Gastroesophageal sphincter (tissue), 4 donors: ENCODE measurements around the gene JAK3. TPM values are rescaled to one million over a fixed set of nuclear protein-coding genes. Genes with fewer than 3 reads are reported as not detected.

ENCODE experiments used
- ATAC-seq: fragments of 150-250 bp; one replicate; pipeline ENCODE4 v1.9.1; 2016; ENCODE audit warnings: mild to moderate bottlenecking, moderate library complexity
- H3K27ac ChIP-seq, 4 donors: fragments of 200-600 bp; sonication (generic) in 3 of 4; 1 replicate in 3 of 4; 2 replicates in 1 of 4; pipeline ENCODE4 v1.5.1; 2016 to 2019
- H3K27me3 ChIP-seq: fragments of 200-600 bp; sonication (generic); one replicate; pipeline ENCODE4 v1.5.1; 2019
- H3K36me3 ChIP-seq, 2 donors: fragments of 200-600 bp; sonication (generic); one replicate each; pipeline ENCODE4 v1.5.1; 2019; ENCODE audit warnings: control low read depth in 1 of 2
- H3K4me1 ChIP-seq, 3 donors: fragments of 200-600 bp; sonication (generic); 1 replicate in 2 of 3; 2 replicates in 1 of 3; pipeline ENCODE4 v1.5.1; 2016 to 2019; ENCODE audit warnings: control low read depth in 2 of 3
- H3K4me3 ChIP-seq, 2 donors: fragments of 200-600 bp; sonication (generic); one replicate each; pipeline ENCODE4 v1.5.1; 2019; ENCODE audit warnings: mild to moderate bottlenecking in 1 of 2, moderate library complexity in 1 of 2
- H3K9me3 ChIP-seq, 3 donors: fragments of 200-600 bp; sonication (generic); one replicate each; pipeline ENCODE4 v1.5.1; 2017 to 2019; ENCODE audit warnings: control low read depth in 2 of 3
- CTCF ChIP-seq, 4 experiments: fragments of 200-600 bp in 2 of 4; fragments of 450-650 bp in 2 of 4; sonication (generic) in 1 of 4; IDR thresholded peaks; one replicate each; pipeline ENCODE4 v1.5.1; 2017 to 2019; ENCODE audit warnings: antibody characterized with exemption in 4 of 4, mild to moderate bottlenecking in 2 of 4, moderate library complexity in 2 of 4
- EP300 ChIP-seq: sonication (generic); formaldehyde crosslinking; IDR thresholded peaks from one replicate; pipeline ENCODE4 v1.6.1; 2017; ENCODE audit warnings: antibody characterized with exemption, mild to moderate bottlenecking
- POLR2A ChIP-seq, 2 donors: fragments of 450-650 bp; IDR thresholded peaks; one replicate each; pipeline ENCODE4 v1.6.1; 2017; ENCODE audit warnings: antibody characterized with exemption in 2 of 2, mild to moderate bottlenecking in 2 of 2, moderate library complexity in 1 of 2
- POLR2AphosphoS5 ChIP-seq: sonication (generic); formaldehyde crosslinking; IDR thresholded peaks from one replicate; pipeline ENCODE4 v1.6.1; 2017; ENCODE audit warnings: antibody characterized with exemption
- WGBS, 2 donors: methylation state at CpG; one replicate each; pipeline ENCODE4 v1.1.5; 2018; ENCODE audit warnings: low coverage in 1 of 2; 5-methylcytosine and 5-hydroxymethylcytosine counted together
- total RNA-seq, 4 donors: library from RNA; depleted of rRNA; stranded (reverse); fragments of >200 nt; gene quantifications; one replicate each; pipeline ENCODE4 v1.1.0, GENCODE V29; 2016

The JAK3 gene
- total RNA-seq, 4 donors from 2014 or later = 1.2 to 5.9 (median 2.3) TPM

GRCh38 chr19:17841371-17841809 lies 6.4 kb downstream of the JAK3 start:
- Histone ChIP-seq H3K27me3 (peaks cover 88% of the 10 kb centered on the region), H3K4me1 (peaks cover 0 to 22% (median 9%) of the 10 kb centered on the region in 3 donors), H3K9me3 (no peaks in the 10 kb centered on the region), H3K27ac (peak overlapping the region in 1 of 4 donors; percentile 13), H3K36me3 (no peaks in the 10 kb centered on the region), H3K4me3 (peak overlapping the region in 1 of 2 donors; percentile 42)
- WGBS, 2 donors = 0 to 40% methylated on average over 4 to 9 of the region's 30 CpGs
- TF ChIP-seq POLR2A (IDR thresholded peaks at IDR 0.05) (no peak), EP300 (no peak), POLR2AphosphoS5 (no peak), CTCF (IDR thresholded peaks at IDR 0.05) (no peak)
- ATAC-seq = peak; percentile 25

DNA sequence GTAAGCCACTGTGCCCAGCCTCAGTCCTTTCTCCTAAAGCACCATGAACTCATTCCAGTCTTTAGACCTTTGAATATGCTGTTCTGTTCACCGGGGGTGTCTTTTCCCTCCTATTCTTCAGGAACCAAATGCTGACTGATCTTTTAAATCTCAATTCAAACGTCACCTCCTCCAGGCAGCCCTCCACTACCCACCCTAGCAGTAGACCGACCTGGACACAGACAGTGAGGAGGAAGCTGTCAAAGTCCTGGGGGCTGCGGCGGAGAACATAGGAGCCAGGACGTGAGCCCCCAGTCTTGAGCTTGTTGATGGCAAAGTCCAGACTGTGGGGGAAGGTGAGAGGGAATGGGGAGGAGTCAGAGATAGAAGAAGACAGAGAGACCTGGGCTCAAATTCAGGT lies 7.8 kb downstream of the JAK3 start:
- TF ChIP-seq POLR2AphosphoS5 = no peak
- no peak overlapping the region for H3K4me3 ChIP-seq
- no peak overlapping the region for H3K27ac ChIP-seq
- peaks cover 0 to 22% (median 9%) of the 10 kb centered on the region in 3 donors for H3K4me1 ChIP-seq
- H3K27me3 ChIP-seq = peaks cover 87% of the 10 kb centered on the region
- 60 to 100% methylated on average over 1 of the region's 6 CpGs for WGBS, 2 donors
- H3K9me3 ChIP-seq = no peaks in the 10 kb centered on the region
- ATAC-seq = no peak
- H3K36me3 ChIP-seq = no peaks in the 10 kb centered on the region

GRCh38 chr19:17837972-17838371 lies 9.8 kb downstream of the JAK3 start:
- no peak overlapping the region for H3K4me3 ChIP-seq
- no peaks in the 10 kb centered on the region for H3K9me3 ChIP-seq
- 91% methylated on average over 4 of the region's 7 CpGs; no CpG with 5 or more reads in 1 of the 2 donors for WGBS, 2 donors
- H3K4me1 ChIP-seq = peaks cover 0 to 20% (median 9%) of the 10 kb centered on the region in 3 donors
- H3K27ac ChIP-seq = no peak overlapping the region
- ATAC-seq = no peak
- no peak for TF ChIP-seq POLR2AphosphoS5
- no peak for TF ChIP-seq CTCF (IDR thresholded peaks at IDR 0.05)
- TF ChIP-seq EP300 = no peak
- no peak for TF ChIP-seq POLR2A (IDR thresholded peaks at IDR 0.05)
- no peaks in the 10 kb centered on the region for H3K36me3 ChIP-seq
- peaks cover 86% of the 10 kb centered on the region for H3K27me3 ChIP-seq

DNA sequence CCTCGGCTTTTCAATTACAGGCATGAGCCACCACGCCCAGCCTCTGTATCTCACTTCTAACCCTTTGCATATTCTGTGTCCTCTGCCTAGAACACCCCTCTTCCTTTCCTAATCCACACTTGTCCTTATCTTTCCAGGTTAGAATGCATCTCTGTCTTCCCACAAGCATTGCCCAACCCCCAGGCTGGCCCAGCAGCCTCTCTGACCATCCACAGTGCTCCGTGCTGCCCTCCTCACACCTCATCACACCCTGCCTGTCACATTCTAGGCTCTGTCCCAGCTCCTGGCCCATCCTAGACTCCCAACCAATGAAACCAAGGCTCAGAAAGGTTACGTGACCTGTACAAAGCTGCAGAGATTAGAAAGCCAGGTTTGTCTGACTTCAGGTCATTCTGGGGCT lies 11.3 kb downstream of the JAK3 start:
- peaks cover 86% of the 10 kb centered on the region for H3K27me3 ChIP-seq
- no peaks in the 10 kb centered on the region for H3K36me3 ChIP-seq
- H3K4me1 ChIP-seq = peaks cover 0 to 8% (median 4%) of the 10 kb centered on the region in 3 donors
- WGBS, 2 donors = 63% methylated on average over 2 of the region's 4 CpGs; no CpG with 5 or more reads in 1 of the 2 donors
- ATAC-seq = no peak
- TF ChIP-seq POLR2AphosphoS5 (no peak), POLR2A (IDR thresholded peaks at IDR 0.05) (no peak), CTCF (IDR thresholded peaks at IDR 0.05) (no peak), EP300 (no peak)
- H3K9me3 ChIP-seq = no peaks in the 10 kb centered on the region
- H3K27ac ChIP-seq = no peak overlapping the region
- H3K4me3 ChIP-seq = no peak overlapping the region

DNA sequence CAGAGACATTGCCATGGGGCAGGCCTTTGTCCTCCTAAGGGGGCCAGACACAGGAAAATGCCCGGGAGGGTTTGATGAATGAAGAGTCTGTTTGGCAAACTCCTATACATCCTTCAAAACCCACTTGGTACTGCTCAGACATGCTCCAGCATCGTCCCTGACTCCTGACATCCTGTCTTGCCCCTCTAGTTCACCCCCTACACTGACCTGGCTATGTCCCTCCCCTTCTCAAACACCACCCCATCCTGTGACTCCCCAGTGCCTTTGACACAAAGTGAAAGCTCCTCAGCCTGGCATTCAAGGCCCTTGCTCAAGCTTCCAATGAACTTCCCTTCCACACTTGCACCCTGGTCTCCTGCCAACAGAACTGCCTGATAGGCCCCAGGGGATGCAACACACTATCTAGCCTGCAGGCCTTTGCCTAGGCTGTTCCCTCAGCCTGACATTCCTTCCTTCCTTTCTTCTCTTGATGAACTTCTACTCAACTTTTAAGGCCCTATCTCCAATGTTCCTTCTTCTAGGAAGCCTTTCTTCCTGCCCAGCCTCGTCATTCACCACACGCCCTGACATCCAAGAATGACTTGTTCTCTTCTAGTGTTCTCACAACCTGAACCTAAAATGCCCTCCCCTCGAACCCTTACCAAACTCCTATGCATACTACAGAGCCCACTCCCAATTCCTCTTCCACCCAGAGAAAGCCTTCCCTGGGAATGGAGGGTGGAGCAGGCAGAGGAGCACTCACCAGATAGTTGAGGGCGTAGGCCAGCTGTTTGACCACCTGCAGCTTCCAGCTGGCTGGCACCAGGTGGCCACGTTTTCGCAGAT lies 12.4 kb downstream of the JAK3 start:
- ATAC-seq = no peak
- 71 to 77% methylated on average over 3 to 4 of the region's 8 CpGs for WGBS, 2 donors
- Histone ChIP-seq H3K27me3 (peaks cover 86% of the 10 kb centered on the region), H3K4me3 (no peak overlapping the region), H3K9me3 (no peaks in the 10 kb centered on the region), H3K27ac (no peak overlapping the region), H3K4me1 (peaks cover 0 to 14% (median 0%) of the 10 kb centered on the region in 3 donors), H3K36me3 (no peaks in the 10 kb centered on the region)
- no peak for TF ChIP-seq EP300
- no peak for TF ChIP-seq POLR2A (IDR thresholded peaks at IDR 0.05)
- no peak for TF ChIP-seq POLR2AphosphoS5
- no peak for TF ChIP-seq CTCF (IDR thresholded peaks at IDR 0.05)
